ENCODE data around the gene UBL7.

GRCh38 chr15:74461847-74462511 lies 1.0 kb upstream of the UBL7 start:
- no peak for TF ChIP-seq CTCF (IDR thresholded peaks at IDR 0.05; ENCODE audit: insufficient read depth, low read length, poor library complexity, severe bottlenecking)
- no peak for TF ChIP-seq EZH2phosphoT487 (conservative IDR thresholded peaks at IDR 0.05; ENCODE audit: low read length)
